WTC11 (cell line): ENCODE results near the gene IPO8. TPM values are rescaled to one million over a fixed set of nuclear protein-coding genes. Genes with fewer than 3 reads are reported as not detected.

Source experiments
- ATAC-seq: fragments of 200-7000 bp; cut with Tn5 transposase; 2 replicates; pipeline ENCODE4 v1.10.0; 2021; ENCODE audit warnings: mild to moderate bottlenecking, moderate library complexity
- CTCF ChIA-PET: fragments of 300-600 bp; sonication (Branson Sonifier 250); formaldehyde crosslinking; loops from one replicate; lab custom pipeline; 2021; ENCODE audit warnings: antibody characterized with exemption; lab: Charles Lee
- POLR2A ChIA-PET: fragments of 350-600 bp; sonication (Branson Sonifier 250); formaldehyde crosslinking; loops from one replicate; lab custom pipeline; 2021; ENCODE audit warnings: antibody characterized with exemption; lab: Charles Lee
- DNase-seq: peaks from one replicate; pipeline ENCODE4 v3.0.0; 2021; ENCODE audit warnings: low spot score
- H3K27ac Mint-ChIP-seq: 2 replicates; pipeline ENCODE4 v1.8.0; 2021; ENCODE audit warnings: mixed read lengths
- H3K27me3 Mint-ChIP-seq: 2 replicates; pipeline ENCODE4 v1.8.0; 2021; ENCODE audit warnings: low read depth, mild to moderate bottlenecking, moderate library complexity, mixed read lengths
- H3K36me3 Mint-ChIP-seq: 2 replicates; pipeline ENCODE4 v1.8.0; 2021; ENCODE audit warnings: mixed read lengths
- H3K4me1 Mint-ChIP-seq: 2 replicates; pipeline ENCODE4 v1.8.0; 2022; ENCODE audit warnings: mixed read lengths
- H3K4me3 Mint-ChIP-seq: 2 replicates; pipeline ENCODE4 v1.8.0; 2021; ENCODE audit warnings: mild to moderate bottlenecking, moderate library complexity, mixed read lengths
- H3K9me3 Mint-ChIP-seq: 2 replicates; pipeline ENCODE4 v1.8.0; 2021; ENCODE audit warnings: mixed read lengths
- ATF2 ChIP-seq: sonication (generic); formaldehyde crosslinking; IDR thresholded peaks from 2 replicates; pipeline ENCODE4 v1.8.1; 2022; ENCODE audit warnings: low read depth, missing genetic modification reagents, borderline replicate concordance
- ERG ChIP-seq: fragments of 250-450 bp; sonication (Bioruptor Pico); IDR thresholded peaks from 2 replicates; pipeline ENCODE4 v1.8.0; 2021; ENCODE audit warnings: mild to moderate bottlenecking
- FOXJ3 ChIP-seq: sonication (generic); formaldehyde crosslinking; IDR thresholded peaks from 2 replicates; pipeline ENCODE4 v1.9.0; 2021; ENCODE audit warnings: missing genetic modification reagents, mild to moderate bottlenecking, borderline replicate concordance
- GABPB1 ChIP-seq: sonication (generic); formaldehyde crosslinking; IDR thresholded peaks from 2 replicates; pipeline ENCODE4 v1.8.1; 2023; ENCODE audit warnings: mild to moderate bottlenecking, missing genetic modification reagents
- HMGA2 ChIP-seq: fragments of 250-450 bp; sonication (Bioruptor Pico); IDR thresholded peaks from 2 replicates; pipeline ENCODE4 v1.4.0; 2021; ENCODE audit warnings: mild to moderate bottlenecking, moderate library complexity
- JUN ChIP-seq: sonication (generic); formaldehyde crosslinking; IDR thresholded peaks from 2 replicates; pipeline ENCODE4 v1.8.0; 2023; ENCODE audit warnings: mild to moderate bottlenecking, missing genetic modification reagents
- NFATC4 ChIP-seq: fragments of 250-450 bp; sonication (Bioruptor Pico); IDR thresholded peaks from 2 replicates; pipeline ENCODE4 v1.9.0; 2021; ENCODE audit warnings: mild to moderate bottlenecking
- NFE2L1 ChIP-seq: sonication (generic); formaldehyde crosslinking; IDR thresholded peaks from 2 replicates; pipeline ENCODE4 v1.8.1; 2023; ENCODE audit warnings: missing genetic modification reagents
- NR3C1 ChIP-seq: sonication (generic); formaldehyde crosslinking; conservative IDR thresholded peaks from 2 replicates; pipeline ENCODE4 v1.8.1; 2023; ENCODE audit warnings: low read depth, mild to moderate bottlenecking, missing genetic modification reagents
- RORB ChIP-seq: fragments of 250-450 bp; sonication (Bioruptor Pico); IDR thresholded peaks from 2 replicates; pipeline ENCODE4 v1.9.0; 2021; ENCODE audit warnings: mild to moderate bottlenecking
- SP1 ChIP-seq: sonication (generic); formaldehyde crosslinking; conservative IDR thresholded peaks from 2 replicates; pipeline ENCODE4 v1.8.1; 2022; ENCODE audit warnings: missing genetic modification reagents
- TP53 ChIP-seq: sonication (generic); formaldehyde crosslinking; IDR thresholded peaks from 2 replicates; pipeline ENCODE4 v1.8.1; 2023; ENCODE audit warnings: mild to moderate bottlenecking, missing genetic modification reagents
- ZNF317 ChIP-seq: sonication (generic); formaldehyde crosslinking; IDR thresholded peaks from 2 replicates; pipeline ENCODE4 v1.8.1; 2023; ENCODE audit warnings: low read depth, mild to moderate bottlenecking, moderate library complexity, missing genetic modification reagents, borderline replicate concordance
- total RNA-seq: library from RNA; stranded (reverse); gene quantifications from 3 replicates; pipeline ENCODE4 v1.2.3, GENCODE V29; 2021
- TF ChIP-seq, protein P1 (sequence below): sonication (generic); formaldehyde crosslinking; conservative IDR thresholded peaks from 2 replicates; pipeline ENCODE4 v1.8.1; 2022; ENCODE audit warnings: mild to moderate bottlenecking, missing genetic modification reagents
- TF ChIP-seq, protein P2 (sequence below): sonication (generic); formaldehyde crosslinking; IDR thresholded peaks from 2 replicates; pipeline ENCODE4 v1.8.1; 2022; ENCODE audit warnings: low read depth, mild to moderate bottlenecking, moderate library complexity, missing genetic modification reagents, borderline replicate concordance
- TF ChIP-seq, protein P3 (sequence below): sonication (generic); formaldehyde crosslinking; IDR thresholded peaks from 2 replicates; pipeline ENCODE4 v1.8.1; 2023; ENCODE audit warnings: mild to moderate bottlenecking, missing genetic modification reagents
- TF ChIP-seq, protein P4 (sequence below): sonication (generic); formaldehyde crosslinking; IDR thresholded peaks from 2 replicates; pipeline ENCODE4 v1.8.1; 2023; ENCODE audit warnings: mild to moderate bottlenecking, moderate library complexity, missing genetic modification reagents
- TF ChIP-seq, protein P5 (sequence below): fragments of 250-450 bp; sonication (Bioruptor Pico); IDR thresholded peaks from 2 replicates; pipeline ENCODE4 v1.9.0; 2021; ENCODE audit warnings: mild to moderate bottlenecking, borderline replicate concordance
- TF ChIP-seq, protein P6 (sequence below): sonication (generic); formaldehyde crosslinking; IDR thresholded peaks from 2 replicates; pipeline ENCODE4 v1.8.0; 2022; ENCODE audit warnings: mild to moderate bottlenecking, missing genetic modification reagents
- TF ChIP-seq, protein P7 (sequence below): fragments of 250-450 bp; sonication (Bioruptor Pico); IDR thresholded peaks from 2 replicates; pipeline ENCODE4 v1.9.0; 2021; ENCODE audit warnings: moderate library complexity, mild to moderate bottlenecking, inconsistent platforms, borderline replicate concordance

IPO8 gene
- total RNA-seq, 1 experiment from 2014 or later, result 44.8 TPM

- no peak for TF ChIP-seq HMGA2 (CRISPR knock-in tag)
- TF ChIP-seq, protein P1, sequence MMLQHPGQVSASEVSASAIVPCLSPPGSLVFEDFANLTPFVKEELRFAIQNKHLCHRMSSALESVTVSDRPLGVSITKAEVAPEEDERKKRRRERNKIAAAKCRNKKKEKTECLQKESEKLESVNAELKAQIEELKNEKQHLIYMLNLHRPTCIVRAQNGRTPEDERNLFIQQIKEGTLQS (CRISPR knock-in tag), result no peak
- no peak for TF ChIP-seq TP53 (CRISPR knock-in tag)
- TF ChIP-seq, protein P2, sequence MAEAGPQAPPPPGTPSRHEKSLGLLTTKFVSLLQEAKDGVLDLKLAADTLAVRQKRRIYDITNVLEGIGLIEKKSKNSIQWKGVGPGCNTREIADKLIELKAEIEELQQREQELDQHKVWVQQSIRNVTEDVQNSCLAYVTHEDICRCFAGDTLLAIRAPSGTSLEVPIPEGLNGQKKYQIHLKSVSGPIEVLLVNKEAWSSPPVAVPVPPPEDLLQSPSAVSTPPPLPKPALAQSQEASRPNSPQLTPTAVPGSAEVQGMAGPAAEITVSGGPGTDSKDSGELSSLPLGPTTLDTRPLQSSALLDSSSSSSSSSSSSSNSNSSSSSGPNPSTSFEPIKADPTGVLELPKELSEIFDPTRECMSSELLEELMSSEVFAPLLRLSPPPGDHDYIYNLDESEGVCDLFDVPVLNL (CRISPR knock-in tag), result no peak
- TF ChIP-seq ZNF317 (CRISPR knock-in tag), result no peak
- TF ChIP-seq, protein P3, sequence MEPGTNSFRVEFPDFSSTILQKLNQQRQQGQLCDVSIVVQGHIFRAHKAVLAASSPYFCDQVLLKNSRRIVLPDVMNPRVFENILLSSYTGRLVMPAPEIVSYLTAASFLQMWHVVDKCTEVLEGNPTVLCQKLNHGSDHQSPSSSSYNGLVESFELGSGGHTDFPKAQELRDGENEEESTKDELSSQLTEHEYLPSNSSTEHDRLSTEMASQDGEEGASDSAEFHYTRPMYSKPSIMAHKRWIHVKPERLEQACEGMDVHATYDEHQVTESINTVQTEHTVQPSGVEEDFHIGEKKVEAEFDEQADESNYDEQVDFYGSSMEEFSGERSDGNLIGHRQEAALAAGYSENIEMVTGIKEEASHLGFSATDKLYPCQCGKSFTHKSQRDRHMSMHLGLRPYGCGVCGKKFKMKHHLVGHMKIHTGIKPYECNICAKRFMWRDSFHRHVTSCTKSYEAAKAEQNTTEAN (CRISPR knock-in tag), result no peak
- no peak for TF ChIP-seq FOXJ3 (CRISPR knock-in tag)
- TF ChIP-seq JUN (CRISPR knock-in tag), result no peak
- no peak for TF ChIP-seq NFE2L1 (CRISPR knock-in tag)
These were observed 34.5 kb downstream of the IPO8 start (continued) for GRCh38 chr12:30661210-30661609.

DNA sequence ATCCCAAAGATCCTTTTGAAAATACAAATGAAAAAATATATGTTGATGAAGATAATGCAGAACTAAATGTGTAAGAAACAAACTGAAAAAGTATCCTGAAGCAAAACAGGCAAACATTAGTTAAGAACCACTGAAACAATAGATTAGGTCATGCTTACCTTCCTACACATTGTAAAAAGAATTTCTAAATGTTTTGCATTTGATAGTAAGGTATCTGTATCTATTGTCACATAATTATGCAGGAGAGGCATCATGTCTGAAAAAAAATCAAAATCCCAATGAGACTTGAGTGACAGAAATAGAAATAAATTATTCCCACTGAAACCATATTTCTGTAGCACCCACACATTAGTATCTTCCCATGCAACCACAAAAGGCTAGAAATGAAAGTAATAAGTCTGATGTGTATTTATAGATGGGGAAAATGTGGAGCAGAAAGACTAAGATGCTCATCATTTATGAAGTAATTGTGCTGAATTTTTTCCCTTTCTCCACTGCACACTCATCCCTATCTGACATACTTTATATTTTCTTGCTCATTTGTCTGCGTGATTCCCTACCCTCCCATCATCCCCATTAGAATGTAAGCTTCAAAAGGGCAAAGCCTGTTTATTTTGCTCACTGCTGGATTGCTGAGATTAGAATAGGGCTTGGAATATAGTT, 43.5 kb downstream of the IPO8 start:
- no peaks in the 10 kb centered on the region for H3K4me1 Mint-ChIP-seq
- POLR2A ChIA-PET, result no interaction called here
- no peak overlapping the region for H3K27ac Mint-ChIP-seq
- no peaks in the 10 kb centered on the region; the same call in 1 of the 2 replicates for H3K36me3 Mint-ChIP-seq
- H3K4me3 Mint-ChIP-seq, result no peak overlapping the region
- DNase-seq (no peak), ATAC-seq (no peak)
- H3K9me3 Mint-ChIP-seq, result no peaks in the 10 kb centered on the region
- H3K27me3 Mint-ChIP-seq, result no peaks in the 10 kb centered on the region
- CTCF ChIA-PET, result no interaction called here
- TF ChIP-seq GABPB1 (no peak), ERG (CRISPR knock-in tag) (no peak), RORB (CRISPR knock-in tag) (no peak), ATF2 (CRISPR knock-in tag) (no peak), NFATC4 (no peak), NR3C1 (CRISPR knock-in tag) (no peak), SP1 (CRISPR knock-in tag) (no peak)
- TF ChIP-seq, protein P4, sequence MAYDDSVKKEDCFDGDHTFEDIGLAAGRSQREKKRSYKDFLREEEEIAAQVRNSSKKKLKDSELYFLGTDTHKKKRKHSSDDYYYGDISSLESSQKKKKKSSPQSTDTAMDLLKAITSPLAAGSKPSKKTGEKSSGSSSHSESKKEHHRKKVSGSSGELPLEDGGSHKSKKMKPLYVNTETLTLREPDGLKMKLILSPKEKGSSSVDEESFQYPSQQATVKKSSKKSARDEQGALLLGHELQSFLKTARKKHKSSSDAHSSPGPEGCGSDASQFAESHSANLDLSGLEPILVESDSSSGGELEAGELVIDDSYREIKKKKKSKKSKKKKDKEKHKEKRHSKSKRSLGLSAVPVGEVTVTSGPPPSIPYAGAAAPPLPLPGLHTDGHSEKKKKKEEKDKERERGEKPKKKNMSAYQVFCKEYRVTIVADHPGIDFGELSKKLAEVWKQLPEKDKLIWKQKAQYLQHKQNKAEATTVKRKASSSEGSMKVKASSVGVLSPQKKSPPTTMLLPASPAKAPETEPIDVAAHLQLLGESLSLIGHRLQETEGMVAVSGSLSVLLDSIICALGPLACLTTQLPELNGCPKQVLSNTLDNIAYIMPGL (CRISPR knock-in tag), result no peak
- TF ChIP-seq, protein P5, sequence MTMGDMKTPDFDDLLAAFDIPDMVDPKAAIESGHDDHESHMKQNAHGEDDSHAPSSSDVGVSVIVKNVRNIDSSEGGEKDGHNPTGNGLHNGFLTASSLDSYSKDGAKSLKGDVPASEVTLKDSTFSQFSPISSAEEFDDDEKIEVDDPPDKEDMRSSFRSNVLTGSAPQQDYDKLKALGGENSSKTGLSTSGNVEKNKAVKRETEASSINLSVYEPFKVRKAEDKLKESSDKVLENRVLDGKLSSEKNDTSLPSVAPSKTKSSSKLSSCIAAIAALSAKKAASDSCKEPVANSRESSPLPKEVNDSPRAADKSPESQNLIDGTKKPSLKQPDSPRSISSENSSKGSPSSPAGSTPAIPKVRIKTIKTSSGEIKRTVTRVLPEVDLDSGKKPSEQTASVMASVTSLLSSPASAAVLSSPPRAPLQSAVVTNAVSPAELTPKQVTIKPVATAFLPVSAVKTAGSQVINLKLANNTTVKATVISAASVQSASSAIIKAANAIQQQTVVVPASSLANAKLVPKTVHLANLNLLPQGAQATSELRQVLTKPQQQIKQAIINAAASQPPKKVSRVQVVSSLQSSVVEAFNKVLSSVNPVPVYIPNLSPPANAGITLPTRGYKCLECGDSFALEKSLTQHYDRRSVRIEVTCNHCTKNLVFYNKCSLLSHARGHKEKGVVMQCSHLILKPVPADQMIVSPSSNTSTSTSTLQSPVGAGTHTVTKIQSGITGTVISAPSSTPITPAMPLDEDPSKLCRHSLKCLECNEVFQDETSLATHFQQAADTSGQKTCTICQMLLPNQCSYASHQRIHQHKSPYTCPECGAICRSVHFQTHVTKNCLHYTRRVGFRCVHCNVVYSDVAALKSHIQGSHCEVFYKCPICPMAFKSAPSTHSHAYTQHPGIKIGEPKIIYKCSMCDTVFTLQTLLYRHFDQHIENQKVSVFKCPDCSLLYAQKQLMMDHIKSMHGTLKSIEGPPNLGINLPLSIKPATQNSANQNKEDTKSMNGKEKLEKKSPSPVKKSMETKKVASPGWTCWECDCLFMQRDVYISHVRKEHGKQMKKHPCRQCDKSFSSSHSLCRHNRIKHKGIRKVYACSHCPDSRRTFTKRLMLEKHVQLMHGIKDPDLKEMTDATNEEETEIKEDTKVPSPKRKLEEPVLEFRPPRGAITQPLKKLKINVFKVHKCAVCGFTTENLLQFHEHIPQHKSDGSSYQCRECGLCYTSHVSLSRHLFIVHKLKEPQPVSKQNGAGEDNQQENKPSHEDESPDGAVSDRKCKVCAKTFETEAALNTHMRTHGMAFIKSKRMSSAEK (CRISPR knock-in tag), result no peak
- TF ChIP-seq, protein P6, sequence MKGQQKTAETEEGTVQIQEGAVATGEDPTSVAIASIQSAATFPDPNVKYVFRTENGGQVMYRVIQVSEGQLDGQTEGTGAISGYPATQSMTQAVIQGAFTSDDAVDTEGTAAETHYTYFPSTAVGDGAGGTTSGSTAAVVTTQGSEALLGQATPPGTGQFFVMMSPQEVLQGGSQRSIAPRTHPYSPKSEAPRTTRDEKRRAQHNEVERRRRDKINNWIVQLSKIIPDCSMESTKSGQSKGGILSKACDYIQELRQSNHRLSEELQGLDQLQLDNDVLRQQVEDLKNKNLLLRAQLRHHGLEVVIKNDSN (CRISPR knock-in tag), result no peak
- TF ChIP-seq, protein P7, sequence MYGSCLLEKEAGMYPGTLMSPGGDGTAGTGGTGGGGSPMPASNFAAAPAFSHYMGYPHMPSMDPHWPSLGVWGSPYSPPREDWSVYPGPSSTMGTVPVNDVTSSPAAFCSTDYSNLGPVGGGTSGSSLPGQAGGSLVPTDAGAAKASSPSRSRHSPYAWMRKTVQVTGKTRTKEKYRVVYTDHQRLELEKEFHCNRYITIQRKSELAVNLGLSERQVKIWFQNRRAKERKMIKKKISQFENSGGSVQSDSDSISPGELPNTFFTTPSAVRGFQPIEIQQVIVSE, result no peak
